SK-N-MC (cell line): ENCODE data around the gene SAPCD2.
A peak's percentile ranks its signal among the peaks of the same experiment; 100 is the strongest.

Source experiments
- DNase-seq: peaks from one replicate; pipeline ENCODE4 v3.0.0-alpha.2; 2011; ENCODE audit warnings: low read depth, low spot score
- H3K27ac ChIP-seq: fragments of 200-600 bp; sonication (generic); 2 replicates; pipeline ENCODE4 v1.5.1; 2016; ENCODE audit warnings: mixed run types
- H3K36me3 ChIP-seq: fragments of 200-600 bp; sonication (generic); 2 replicates; pipeline ENCODE4 v1.6.1; 2017; ENCODE audit warnings: antibody characterized with exemption, low read length, mixed read lengths; ENCODE audit not compliant: insufficient read depth
- H3K4me3 ChIP-seq: fragments of 200-600 bp; sonication (generic); 2 replicates; pipeline ENCODE4 v1.5.1; 2016
- H3K9ac ChIP-seq: fragments of 200-600 bp; sonication (generic); 2 replicates; pipeline ENCODE4 v1.8.0; 2017; ENCODE audit warnings: mixed run types, mixed read lengths; ENCODE audit not compliant: insufficient read length
- H3K9me3 ChIP-seq: fragments of 200-600 bp; sonication (generic); 2 replicates; pipeline ENCODE4 v1.6.1; 2017; ENCODE audit warnings: low read depth, mild to moderate bottlenecking, antibody characterized with exemption, low read length, moderate library complexity, mixed read lengths
- EZH2 ChIP-seq: fragments of 200-600 bp; sonication (generic); IDR thresholded peaks from one replicate; pipeline ENCODE4 v1.6.1; 2017; ENCODE audit warnings: antibody characterized with exemption
- FOXP2 ChIP-seq: optimal IDR thresholded peaks from 2 replicates; pipeline ENCODE3; 2011; ENCODE audit warnings: mild to moderate bottlenecking, moderate library complexity; ENCODE audit not compliant: insufficient read depth; ENCODE audit errors: extremely low read length, control extremely low read depth
- POLR2AphosphoS5 ChIP-seq: IDR thresholded peaks from 2 replicates; pipeline ENCODE4 v1.6.1; 2012; ENCODE audit warnings: mild to moderate bottlenecking, low read depth, low read length, borderline replicate concordance

Gene SAPCD2

DNA sequence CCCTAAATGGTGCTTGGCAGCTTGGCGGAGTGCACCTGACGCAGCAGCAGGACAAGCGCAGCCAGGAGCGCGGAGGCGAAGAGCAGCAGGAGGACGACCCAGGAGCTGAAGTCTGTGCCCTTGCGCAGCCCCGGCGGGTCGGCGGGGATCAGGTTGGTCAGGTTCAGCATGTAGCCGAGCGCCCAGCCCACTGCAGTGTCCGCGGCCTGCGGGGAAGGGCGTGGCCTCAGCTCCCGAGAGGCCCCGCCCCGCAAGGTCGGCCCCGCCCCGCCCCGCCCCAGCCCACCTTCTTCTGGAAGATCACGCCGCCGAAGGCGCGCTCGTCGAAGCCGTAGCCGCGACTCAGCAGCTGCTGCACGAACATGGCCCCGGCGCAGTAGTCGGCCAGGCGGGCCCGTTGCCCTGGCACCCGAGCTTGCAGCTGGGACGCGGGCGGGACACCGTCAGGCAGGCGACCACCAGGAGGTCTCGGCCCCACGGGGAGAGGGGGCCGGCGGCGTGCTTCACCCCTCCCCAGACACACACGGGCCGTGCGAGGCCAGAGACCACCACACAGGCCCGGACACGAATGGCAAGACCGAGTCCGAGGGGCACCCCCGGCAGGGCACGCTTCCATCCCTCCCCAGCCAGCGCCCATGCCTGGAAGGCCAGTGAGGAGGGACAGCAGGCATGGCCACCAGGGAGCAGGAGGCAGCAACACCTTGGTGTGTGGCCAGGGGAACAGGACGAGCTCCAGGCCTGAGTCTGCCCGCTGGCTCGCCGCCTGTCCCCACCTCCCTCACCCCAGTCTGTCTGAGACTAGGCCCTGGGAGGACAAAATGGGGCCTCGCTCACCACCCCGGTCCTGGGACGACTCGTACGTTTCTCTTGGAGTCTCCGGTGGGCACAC, 21.5 kb downstream of the SAPCD2 start:
- Histone ChIP-seq H3K4me3 (no peak overlapping the region; the same call in 1 of the 2 replicates), H3K9me3 (no peaks in the 10 kb centered on the region), H3K36me3 (no peaks in the 10 kb centered on the region), H3K9ac (no peak overlapping the region), H3K27ac (no peak overlapping the region)
- TF ChIP-seq POLR2AphosphoS5 (no peak), EZH2 (no peak), FOXP2 (no peak)
- DNase-seq = no peak

- Histone ChIP-seq H3K27ac (no peak within 1 kb of the TSS), H3K9ac (peak within 1 kb of the TSS; percentile 59)
- TF ChIP-seq EZH2 = no peak
- peak; percentile 62; the same call in 1 of the 2 replicates for TF ChIP-seq POLR2AphosphoS5
- TF ChIP-seq FOXP2 = no peak
These were observed 24.1 kb downstream of the SAPCD2 start, which contains the start of gene NPDC1 for GRCh38 chr9:137046088-137046787. NPDC1 (minus strand) TSS chr9:137046177; CDS start chr9:137045989, 188 bp downstream.

GRCh38 chr9:137045294-137046087, 24.9 kb downstream of the SAPCD2 start:
- Histone ChIP-seq H3K4me3 (peak overlapping the region; percentile 92), H3K9me3 (no peaks in the 10 kb centered on the region), H3K36me3 (no peaks in the 10 kb centered on the region), H3K27ac (no peak overlapping the region), H3K9ac (peak overlapping the region; percentile 59)
- no peak for TF ChIP-seq FOXP2
- DNase-seq = no peak

More at GRCh38 chr9:137046088-137046787, 24.1 kb downstream of the SAPCD2 start, which contains the start of gene NPDC1:
- Histone ChIP-seq H3K36me3 (no peaks in the 10 kb centered on the region), H3K9me3 (no peaks in the 10 kb centered on the region), H3K4me3 (peak within 1 kb of the TSS; percentile 92)
- no peak for DNase-seq

DNA sequence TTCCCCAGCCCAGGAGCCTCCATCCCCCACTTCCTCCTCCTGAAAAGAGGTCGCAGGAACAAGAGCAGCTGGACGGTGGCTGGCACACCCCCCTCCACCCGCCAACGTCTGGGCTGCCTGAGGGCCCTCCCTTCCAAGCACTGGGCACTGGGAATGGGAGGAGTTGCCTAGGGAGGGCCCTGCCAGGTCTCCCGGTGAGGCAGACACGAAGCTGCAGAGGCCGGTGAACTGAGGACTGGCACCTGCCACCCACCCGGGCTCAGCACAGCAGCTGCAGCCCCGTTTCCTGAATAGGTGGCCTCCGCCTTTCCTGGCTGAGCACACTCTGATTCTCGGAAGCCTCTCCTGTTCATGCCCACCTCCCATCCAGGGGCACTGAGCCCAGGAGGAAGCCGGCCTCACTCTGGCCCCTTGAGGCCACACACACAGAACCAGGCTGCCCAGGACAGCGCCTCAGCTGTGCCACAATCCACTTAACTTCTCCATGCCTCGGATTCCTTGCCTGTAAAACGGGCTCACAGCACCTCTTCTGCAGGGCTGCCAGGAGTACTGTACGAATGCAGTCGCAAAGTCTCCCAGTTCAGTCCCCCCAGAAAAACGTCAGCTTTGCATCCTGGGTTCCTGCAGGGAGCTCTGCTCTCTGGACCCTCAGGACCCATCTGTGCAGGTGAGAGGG, 25.7 kb downstream of the SAPCD2 start:
- peak overlapping the region; percentile 59 for H3K9ac ChIP-seq
- H3K27ac ChIP-seq = no peak overlapping the region
- H3K36me3 ChIP-seq = peaks cover under 1% of the 10 kb centered on the region; the same call in 1 of the 2 replicates
- no peaks in the 10 kb centered on the region for H3K9me3 ChIP-seq
- TF ChIP-seq EZH2 (no peak), POLR2AphosphoS5 (no peak), FOXP2 (no peak)
- H3K4me3 ChIP-seq = peak overlapping the region; percentile 92
- DNase-seq = no peak

GRCh38 chr9:137044037-137044436, 26.3 kb downstream of the SAPCD2 start:
- no peak for TF ChIP-seq EZH2
- TF ChIP-seq POLR2AphosphoS5 = no peak
- no peak for TF ChIP-seq FOXP2
- Histone ChIP-seq H3K9ac (no peak overlapping the region), H3K4me3 (no peak overlapping the region), H3K36me3 (peaks cover 6% of the 10 kb centered on the region; the same call in 1 of the 2 replicates), H3K9me3 (no peaks in the 10 kb centered on the region), H3K27ac (no peak overlapping the region)
- DNase-seq = no peak

DNA sequence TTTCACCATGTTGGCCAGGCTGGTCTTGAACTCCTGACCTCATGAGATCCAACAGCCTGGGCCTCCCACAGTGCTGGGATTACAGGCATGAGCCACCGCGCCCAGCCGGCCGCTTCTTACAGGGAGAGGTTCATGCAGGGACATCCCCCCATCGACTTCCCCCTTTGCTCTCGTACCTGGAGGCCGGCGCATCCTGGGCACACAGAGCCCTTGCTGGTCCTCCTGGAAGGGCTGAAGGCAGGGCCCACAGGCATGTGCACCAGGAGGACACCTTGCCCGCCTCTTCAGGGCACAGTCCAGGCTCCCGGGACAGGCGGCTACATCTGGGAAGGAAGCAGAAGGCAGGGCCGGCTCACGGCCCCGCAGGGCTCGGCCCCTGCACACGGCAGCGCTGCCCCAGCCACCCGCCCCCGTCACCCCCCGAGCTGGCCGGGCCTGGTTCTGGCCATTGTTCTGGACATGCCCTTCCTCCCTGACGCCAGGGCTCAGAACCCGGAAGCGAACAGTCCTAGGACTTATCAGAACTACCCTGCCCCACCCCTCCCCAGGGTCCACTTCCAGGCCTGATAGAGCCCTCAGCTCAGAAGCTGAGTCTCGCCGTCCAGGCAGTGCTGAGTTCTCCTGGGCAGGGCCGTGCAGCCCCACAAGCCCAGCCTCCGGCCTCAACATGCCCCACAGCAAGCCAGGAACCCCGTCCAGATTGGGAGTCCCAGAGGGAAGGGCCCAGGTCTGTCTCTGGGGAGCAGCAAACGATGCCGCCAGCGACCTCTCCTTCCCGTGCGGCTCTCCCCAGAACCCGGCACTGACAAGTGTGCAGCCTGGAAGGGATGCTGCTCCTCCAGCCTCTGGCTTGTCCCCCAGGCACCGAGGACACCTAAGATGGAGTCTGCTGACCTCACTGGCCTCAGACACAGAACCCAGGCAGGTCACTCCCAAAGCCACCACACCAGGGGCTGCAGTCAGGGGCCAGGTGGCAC, 27.3 kb downstream of the SAPCD2 start:
- no peak for DNase-seq
- Histone ChIP-seq H3K36me3 (peaks cover 6% of the 10 kb centered on the region; the same call in 1 of the 2 replicates), H3K4me3 (no peak overlapping the region), H3K27ac (no peak overlapping the region), H3K9me3 (no peaks in the 10 kb centered on the region), H3K9ac (no peak overlapping the region)
- TF ChIP-seq FOXP2 = no peak
- no peak for TF ChIP-seq EZH2
- TF ChIP-seq POLR2AphosphoS5 = no peak

DNA sequence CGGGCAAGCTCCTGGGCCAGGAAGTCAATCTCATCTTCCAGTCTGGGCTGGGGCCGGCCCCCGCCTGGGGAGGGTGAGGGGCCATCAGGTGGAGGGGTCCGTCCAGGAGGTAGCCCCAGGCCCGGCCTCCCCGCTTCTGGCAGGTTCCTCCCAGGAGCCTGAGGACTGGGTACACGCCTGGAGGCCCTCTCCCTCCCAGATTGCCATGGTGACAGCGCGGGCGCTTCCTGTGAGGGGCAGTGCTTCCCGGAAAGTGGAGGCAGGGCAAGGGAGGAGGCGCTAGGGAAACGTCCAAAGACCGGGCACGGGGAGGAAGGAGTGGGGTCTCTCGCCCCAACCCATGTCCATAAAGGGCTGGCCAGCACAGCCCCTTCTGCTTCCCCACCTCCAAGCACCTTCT, 29.2 kb downstream of the SAPCD2 start:
- TF ChIP-seq POLR2AphosphoS5 (no peak), EZH2 (no peak), FOXP2 (no peak)
- H3K9me3 ChIP-seq = no peaks in the 10 kb centered on the region
- H3K27ac ChIP-seq = no peak overlapping the region
- no peak for DNase-seq
- H3K9ac ChIP-seq = no peak overlapping the region
- peak overlapping the region; percentile 44 for H3K4me3 ChIP-seq
- peaks cover 6% of the 10 kb centered on the region; the same call in 1 of the 2 replicates for H3K36me3 ChIP-seq

DNA sequence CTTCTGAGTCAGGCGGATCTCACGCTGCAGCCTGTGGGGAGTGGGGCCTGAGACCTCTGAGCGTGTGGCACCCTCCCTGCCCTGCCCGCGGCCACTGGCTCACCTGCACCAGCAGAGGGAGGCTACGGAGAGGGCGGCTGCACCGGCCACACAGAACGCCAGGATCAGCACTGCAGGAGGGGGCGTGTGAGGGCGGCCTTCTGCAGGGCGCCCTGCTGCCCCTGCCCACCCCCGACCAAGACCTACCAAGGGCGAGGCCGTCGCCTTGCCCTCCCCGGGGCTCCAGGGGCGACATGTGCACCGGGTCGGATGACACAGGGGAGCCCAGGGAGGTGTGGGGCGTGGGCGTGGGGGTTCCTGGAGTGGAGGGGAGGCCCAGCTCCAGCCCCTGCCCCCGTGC, 29.8 kb downstream of the SAPCD2 start:
- DNase-seq = no peak
- TF ChIP-seq EZH2 (no peak), POLR2AphosphoS5 (no peak), FOXP2 (no peak)
- Histone ChIP-seq H3K36me3 (peaks cover 6% of the 10 kb centered on the region; the same call in 1 of the 2 replicates), H3K4me3 (peak overlapping the region; percentile 44; the same call in 1 of the 2 replicates), H3K27ac (no peak overlapping the region), H3K9ac (no peak overlapping the region), H3K9me3 (no peaks in the 10 kb centered on the region)
